Adrenal gland (tissue), 5 donors: ENCODE results near the gene PRKD3.

Experiments
- CTCF ChIP-seq, 6 experiments: fragments of 450-650 bp in 4 of 6; fragments of 200-600 bp in 2 of 6; sonication (generic) in 1 of 6; IDR thresholded peaks; 1 replicate in 5 of 6; 2 replicates in 1 of 6; pipeline versions ENCODE4 v1.5.1 to v1.8.0; 2016 to 2021; ENCODE audit warnings: antibody characterized with exemption in 6 of 6, mild to moderate bottlenecking in 2 of 6, moderate library complexity in 1 of 6
- POLR2A ChIP-seq, 2 donors: fragments of 450-650 bp; IDR thresholded peaks; one replicate each; pipeline ENCODE4 v1.6.1; 2017; ENCODE audit warnings: antibody characterized with exemption in 2 of 2, mild to moderate bottlenecking in 2 of 2, moderate library complexity in 1 of 2
- donor health status: DM: no; HTN: no; CAD: no.

- no peak for TF ChIP-seq CTCF (IDR thresholded peaks at IDR 0.05)
- no peak for TF ChIP-seq POLR2A (IDR thresholded peaks at IDR 0.05)
Observed at GRCh38 chr2:37319754-37320609, 4.7 kb downstream of the PRKD3 start.
